H1 (cell line): Measurements from ENCODE around the gene MXD1.

ENCODE experiments used
- ASH2L ChIP-seq: fragments of 200-600, 300-600 bp; sonication (generic); IDR thresholded peaks from one replicate; pipeline ENCODE4 v1.7.1; 2017; ENCODE audit warnings: low read length
- FOSL1 ChIP-seq: IDR thresholded peaks from 2 replicates; pipeline ENCODE4 v1.6.1; 2011; ENCODE audit warnings: mild to moderate bottlenecking, low read depth, low read length, moderate library complexity; ENCODE audit not compliant: insufficient read depth
- MAFK ChIP-seq: IDR thresholded peaks from 2 replicates; pipeline ENCODE4 v1.6.1; 2012; ENCODE audit warnings: low read depth, mild to moderate bottlenecking, improper control_type of control experiment, low read length
- NRF1 ChIP-seq: IDR thresholded peaks from 2 replicates; pipeline ENCODE4 v1.6.1; 2011; ENCODE audit warnings: mild to moderate bottlenecking, low read depth, low read length, improper control_type of control experiment
- POLR2A ChIP-seq, 2 experiments: IDR thresholded peaks; 1 replicate in 1 of 2; 2 replicates in 1 of 2; pipeline ENCODE4 v1.6.1; 2011; ENCODE audit warnings: low read depth in 2 of 2, low read length in 2 of 2, mild to moderate bottlenecking in 2 of 2; ENCODE audit errors: control extremely low read depth in 1 of 2
- POLR2AphosphoS5 ChIP-seq: IDR thresholded peaks from 2 replicates; pipeline ENCODE4 v1.6.1; 2011; ENCODE audit warnings: low read depth, low read length
- SIN3A ChIP-seq, 2 experiments: IDR thresholded peaks in 1 of 2; conservative IDR thresholded peaks in 1 of 2; 2 replicates each; pipeline ENCODE4 v1.6.1; 2011 to 2012; ENCODE audit warnings: low read length in 2 of 2, improper control_type of control experiment in 1 of 2, low read depth in 1 of 2, mild to moderate bottlenecking in 1 of 2
- ZNF274 ChIP-seq: IDR thresholded peaks from 2 replicates; pipeline ENCODE4 v1.7.0; 2012; ENCODE audit warnings: low read length, borderline replicate concordance; ENCODE audit errors: extremely low read depth
- TF ChIP-seq, protein P1 (sequence below), 3 experiments: IDR thresholded peaks; 1 replicate in 2 of 3; 2 replicates in 1 of 3; pipeline versions ENCODE4 v1.5.1 to v1.6.1; 2011; ENCODE audit warnings: low read length in 3 of 3, mild to moderate bottlenecking in 3 of 3, inconsistent platforms in 2 of 3, low read depth in 1 of 3, moderate library complexity in 1 of 3; ENCODE audit not compliant: insufficient read depth in 1 of 3; ENCODE audit errors: control extremely low read depth in 1 of 3

GRCh38 chr2:69952336-69953115 lies 37.6 kb downstream of the MXD1 start:
- TF ChIP-seq, protein P1, sequence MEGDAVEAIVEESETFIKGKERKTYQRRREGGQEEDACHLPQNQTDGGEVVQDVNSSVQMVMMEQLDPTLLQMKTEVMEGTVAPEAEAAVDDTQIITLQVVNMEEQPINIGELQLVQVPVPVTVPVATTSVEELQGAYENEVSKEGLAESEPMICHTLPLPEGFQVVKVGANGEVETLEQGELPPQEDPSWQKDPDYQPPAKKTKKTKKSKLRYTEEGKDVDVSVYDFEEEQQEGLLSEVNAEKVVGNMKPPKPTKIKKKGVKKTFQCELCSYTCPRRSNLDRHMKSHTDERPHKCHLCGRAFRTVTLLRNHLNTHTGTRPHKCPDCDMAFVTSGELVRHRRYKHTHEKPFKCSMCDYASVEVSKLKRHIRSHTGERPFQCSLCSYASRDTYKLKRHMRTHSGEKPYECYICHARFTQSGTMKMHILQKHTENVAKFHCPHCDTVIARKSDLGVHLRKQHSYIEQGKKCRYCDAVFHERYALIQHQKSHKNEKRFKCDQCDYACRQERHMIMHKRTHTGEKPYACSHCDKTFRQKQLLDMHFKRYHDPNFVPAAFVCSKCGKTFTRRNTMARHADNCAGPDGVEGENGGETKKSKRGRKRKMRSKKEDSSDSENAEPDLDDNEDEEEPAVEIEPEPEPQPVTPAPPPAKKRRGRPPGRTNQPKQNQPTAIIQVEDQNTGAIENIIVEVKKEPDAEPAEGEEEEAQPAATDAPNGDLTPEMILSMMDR (IDR thresholded peaks at IDR 0.05; ENCODE audit: control extremely low read depth in 1 of 3, insufficient read depth in 1 of 3, low read depth in 1 of 3, low read length in 3 of 3) = no peak
- no peak for TF ChIP-seq POLR2A (IDR thresholded peaks at IDR 0.05; ENCODE audit: control extremely low read depth in 1 of 2, low read depth in 2 of 2, low read length in 2 of 2)
- TF ChIP-seq FOSL1 = no peak
- no peak for TF ChIP-seq NRF1
- no peak for TF ChIP-seq MAFK
- no peak for TF ChIP-seq SIN3A (conservative IDR thresholded peaks at IDR 0.05 in 1 of 2, IDR thresholded peaks at IDR 0.05 in 1 of 2; ENCODE audit: low read depth in 1 of 2, low read length in 2 of 2)
- TF ChIP-seq POLR2AphosphoS5 = no peak
- no peak for TF ChIP-seq ZNF274
- TF ChIP-seq ASH2L = no peak
